Myocyte (in vitro differentiated cells): ENCODE measurements around the gene PTPRN2. TPM values are rescaled to one million over a fixed set of nuclear protein-coding genes. Genes with fewer than 3 reads are reported as not detected.

ENCODE experiments used
- DNase-seq: peaks from one replicate; pipeline ENCODE4 v3.0.0-alpha.2; 2012; ENCODE audit warnings: low read depth
- total RNA-seq: library from RNA; depleted of rRNA; stranded (reverse); fragments of >200 nt; gene quantifications from 2 replicates; pipeline ENCODE4 v1.2.3, GENCODE V29; 2014

Gene PTPRN2
- total RNA-seq, 1 donor from 2014 or later = 0.24 TPM

DNA sequence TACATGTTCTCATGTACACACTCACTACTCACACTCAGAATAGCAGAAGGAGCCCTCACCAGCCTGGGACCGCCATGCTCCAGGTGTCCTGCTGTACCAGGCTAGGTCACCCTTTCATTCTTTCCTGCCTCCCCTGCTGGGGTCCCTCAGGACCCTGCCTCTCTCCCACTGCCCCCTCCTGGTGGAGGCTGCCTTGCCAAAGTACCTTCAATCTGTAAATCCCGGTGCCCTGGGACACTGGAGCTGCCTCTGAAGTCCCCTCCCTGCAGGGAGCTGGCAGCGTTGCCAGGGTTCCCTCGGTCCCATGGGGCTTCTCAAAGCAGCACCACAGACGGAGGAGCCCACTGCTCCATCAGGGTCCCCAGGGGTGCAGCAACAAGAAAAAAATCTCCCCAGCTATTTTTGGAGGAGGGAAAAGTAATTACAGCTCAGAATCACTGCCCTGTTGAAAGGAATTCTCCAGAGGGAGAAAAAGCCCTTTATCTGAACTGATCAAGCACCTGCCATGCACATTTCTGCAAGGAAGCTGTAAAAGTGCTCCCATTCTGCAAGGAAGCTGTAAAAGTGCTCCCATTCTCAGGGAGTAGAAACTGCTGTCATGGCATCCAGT is 259.9 kb downstream of the PTPRN2 start:
- DNase-seq = no peak

- no peak for DNase-seq
These were observed 260.6 kb downstream of the PTPRN2 start for GRCh38 chr7:158327012-158327411.

DNA sequence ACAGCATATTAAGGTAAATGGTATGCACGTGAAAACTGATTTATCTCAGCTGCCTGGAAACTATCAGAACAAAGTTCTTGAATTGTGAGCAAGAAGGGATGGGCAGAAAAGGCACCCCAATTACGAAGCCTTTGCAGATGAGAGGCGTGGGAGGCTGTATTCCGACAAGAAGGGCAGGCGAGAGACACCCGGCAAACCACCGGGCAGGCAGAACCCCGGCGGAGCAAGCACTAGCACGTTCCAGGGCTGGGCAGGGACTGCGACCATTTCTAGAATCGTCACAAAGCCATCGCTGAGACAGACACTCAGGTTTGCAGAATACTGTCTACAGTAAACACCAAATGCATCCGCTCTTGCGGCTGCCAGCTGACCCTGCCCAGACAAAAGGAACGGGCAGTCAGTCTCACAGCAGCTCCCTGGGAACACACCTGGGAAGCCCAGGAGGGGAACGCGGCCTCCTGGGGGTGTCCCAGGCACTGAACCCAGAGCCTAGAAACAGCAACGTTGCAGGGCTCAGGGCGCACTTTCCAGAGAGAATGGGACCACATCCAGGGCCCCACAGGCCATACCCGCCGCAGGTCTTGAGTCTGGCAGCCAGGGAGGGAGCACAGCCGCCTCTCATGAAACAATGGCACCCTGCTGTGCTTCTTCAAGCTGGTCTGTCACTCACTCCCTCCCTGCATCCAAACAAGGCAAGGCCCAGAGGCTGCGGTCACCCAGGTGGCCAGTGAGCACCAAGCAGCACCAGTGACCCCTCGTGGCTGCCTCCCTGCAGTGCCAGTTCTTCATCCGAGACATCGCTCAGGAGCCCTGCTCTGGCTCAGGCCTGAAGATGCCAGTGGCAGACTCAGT is 261.9 kb downstream of the PTPRN2 start:
- DNase-seq = no peak

DNA sequence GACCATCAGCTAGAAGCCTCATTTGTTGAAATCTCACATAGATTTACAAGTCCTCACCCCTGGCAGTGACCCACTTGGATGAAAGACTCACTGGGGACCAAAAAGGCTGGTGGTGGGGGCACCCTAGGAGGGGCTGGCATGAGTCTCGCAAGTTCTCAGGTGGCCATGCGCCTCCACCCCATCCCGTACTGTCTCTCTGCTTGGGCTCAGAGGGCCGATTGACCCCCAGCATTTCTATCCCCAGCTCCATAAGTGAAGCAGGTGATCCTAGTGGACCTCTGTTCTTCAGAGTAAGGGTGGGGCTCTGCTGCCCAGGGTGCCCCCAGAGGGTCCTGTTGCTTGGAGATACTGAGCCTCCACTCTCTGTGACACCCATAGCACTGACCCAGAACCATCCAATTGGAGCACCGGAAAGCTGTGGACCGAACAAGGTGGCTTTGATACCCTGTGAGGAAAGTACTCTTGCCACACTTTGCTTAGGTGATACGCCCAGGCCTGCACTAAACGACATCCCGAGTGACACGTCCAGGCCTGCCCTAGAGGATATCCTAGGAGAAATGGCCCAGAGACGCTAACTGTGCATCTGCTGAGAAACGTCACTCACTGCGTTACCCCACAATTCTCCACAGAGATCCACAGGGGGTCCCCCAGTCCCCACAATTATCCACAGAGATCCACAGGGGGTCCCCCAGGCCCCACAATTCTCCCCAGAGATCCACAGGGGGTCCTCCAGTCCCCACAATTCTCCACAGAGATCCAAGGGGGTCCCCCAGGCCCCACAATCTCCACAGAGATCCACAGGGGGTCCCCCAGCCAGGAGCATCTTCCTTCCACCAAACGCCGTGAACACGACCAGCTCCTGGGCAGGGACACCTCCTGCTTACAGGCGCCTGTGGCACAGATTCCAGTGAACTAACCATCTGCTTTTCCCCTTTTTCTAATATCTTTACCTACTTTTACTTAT is 262.9 kb downstream of the PTPRN2 start:
- no peak for DNase-seq

DNA sequence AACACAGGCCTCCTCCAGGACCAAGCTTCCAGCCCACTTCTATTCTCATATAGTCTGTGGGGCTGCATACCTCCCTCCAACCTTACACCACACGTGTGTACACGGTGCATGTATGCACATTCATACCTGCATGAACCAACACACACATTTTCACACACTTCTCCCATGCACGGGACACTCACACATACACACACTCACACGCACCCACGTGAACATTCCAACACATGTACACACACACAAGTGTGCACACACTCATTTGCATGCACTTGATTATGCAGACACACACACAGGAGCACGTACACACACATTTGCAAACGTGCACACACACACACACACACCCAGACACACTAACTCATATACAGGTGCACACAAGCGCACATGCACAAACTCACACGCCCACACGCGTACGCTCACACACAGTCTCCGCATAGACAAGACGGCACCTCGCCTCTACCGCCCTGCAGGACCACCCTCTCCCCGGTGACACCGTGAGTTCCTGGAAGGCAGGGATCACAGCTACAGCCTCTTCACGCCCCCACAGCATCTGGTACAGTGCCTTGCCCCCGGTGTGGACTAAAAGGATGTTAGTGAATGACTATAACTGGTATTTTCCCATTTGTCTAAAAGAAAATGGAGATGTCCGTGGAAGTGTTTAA is 263.8 kb downstream of the PTPRN2 start:
- no peak for DNase-seq

GRCh38 chr7:158322616-158323530 is 264.8 kb downstream of the PTPRN2 start:
- DNase-seq = no peak

DNA sequence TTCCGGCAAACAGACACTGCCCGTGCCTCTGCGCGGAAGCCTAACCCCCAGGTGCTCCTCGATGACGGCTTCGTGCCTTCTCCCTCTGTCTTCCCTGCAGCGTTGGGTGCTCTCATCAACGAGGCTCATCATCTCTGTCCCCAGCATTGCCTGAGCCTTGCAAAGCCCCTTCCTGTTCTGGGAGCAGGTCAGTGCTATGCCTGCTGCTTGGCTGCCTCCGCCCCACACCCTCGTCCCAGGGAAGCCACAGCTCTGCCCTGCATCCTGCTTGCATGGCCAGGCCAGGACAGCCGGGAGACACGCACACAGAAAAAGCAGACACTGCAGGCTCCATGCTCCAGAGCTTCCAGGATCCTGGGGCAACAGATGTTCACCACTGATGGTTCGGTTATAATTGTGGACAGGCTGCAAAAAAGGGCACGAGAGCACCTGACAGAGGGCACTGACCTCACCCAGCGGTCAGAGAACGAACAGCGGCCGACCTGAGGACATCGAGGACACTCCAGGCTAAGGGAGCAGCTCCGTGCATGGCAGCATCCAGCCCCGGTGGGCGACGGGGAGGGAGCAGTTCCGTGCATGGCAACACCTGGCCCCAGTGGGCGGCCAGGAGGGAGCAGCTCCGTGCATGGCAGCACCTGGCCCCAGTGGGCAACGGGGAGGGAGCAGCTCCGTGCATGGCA is 265.5 kb downstream of the PTPRN2 start:
- DNase-seq = no peak

GRCh38 chr7:158321056-158321700 is 266.4 kb downstream of the PTPRN2 start:
- DNase-seq = no peak

DNA sequence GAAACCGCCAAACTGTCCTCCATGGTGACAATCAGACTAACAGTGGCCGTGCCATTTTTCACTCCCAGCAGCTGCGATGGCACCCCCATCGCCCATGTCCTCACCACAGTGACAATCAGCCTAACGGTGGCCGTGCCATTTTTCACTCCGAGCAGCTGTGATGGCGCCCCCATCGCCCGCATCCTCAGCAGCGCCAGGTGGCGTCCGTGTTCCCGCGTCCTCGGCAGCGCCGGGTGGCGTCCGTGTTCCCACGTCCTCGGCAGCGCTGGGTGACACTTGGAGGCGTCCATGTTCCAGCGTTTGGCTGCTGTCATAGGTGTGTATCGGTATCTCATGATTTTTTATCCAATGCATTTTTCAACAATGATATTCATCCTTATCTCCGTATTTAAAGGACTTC is 267.3 kb downstream of the PTPRN2 start:
- no peak for DNase-seq

DNA sequence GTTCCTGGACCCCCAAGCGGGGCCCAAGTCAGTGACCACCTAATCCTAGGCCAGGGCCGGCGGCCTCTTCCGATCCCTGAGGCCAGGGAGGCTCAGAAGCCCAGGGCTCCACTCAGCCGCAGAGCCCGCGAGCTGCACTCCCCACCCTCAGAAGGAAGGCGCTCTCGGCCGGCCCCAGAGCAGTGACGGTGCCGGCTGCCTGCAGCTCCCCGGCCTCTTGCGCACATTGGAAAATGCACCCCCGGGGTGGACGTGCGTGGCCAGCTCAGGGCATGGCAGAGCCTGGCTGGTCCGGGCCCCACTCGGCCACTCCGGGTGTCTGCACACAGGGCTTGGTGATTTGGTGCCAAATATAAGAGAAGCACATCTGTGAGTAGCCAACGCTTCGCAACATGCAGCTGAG is 269.1 kb downstream of the PTPRN2 start:
- DNase-seq = no peak

DNA sequence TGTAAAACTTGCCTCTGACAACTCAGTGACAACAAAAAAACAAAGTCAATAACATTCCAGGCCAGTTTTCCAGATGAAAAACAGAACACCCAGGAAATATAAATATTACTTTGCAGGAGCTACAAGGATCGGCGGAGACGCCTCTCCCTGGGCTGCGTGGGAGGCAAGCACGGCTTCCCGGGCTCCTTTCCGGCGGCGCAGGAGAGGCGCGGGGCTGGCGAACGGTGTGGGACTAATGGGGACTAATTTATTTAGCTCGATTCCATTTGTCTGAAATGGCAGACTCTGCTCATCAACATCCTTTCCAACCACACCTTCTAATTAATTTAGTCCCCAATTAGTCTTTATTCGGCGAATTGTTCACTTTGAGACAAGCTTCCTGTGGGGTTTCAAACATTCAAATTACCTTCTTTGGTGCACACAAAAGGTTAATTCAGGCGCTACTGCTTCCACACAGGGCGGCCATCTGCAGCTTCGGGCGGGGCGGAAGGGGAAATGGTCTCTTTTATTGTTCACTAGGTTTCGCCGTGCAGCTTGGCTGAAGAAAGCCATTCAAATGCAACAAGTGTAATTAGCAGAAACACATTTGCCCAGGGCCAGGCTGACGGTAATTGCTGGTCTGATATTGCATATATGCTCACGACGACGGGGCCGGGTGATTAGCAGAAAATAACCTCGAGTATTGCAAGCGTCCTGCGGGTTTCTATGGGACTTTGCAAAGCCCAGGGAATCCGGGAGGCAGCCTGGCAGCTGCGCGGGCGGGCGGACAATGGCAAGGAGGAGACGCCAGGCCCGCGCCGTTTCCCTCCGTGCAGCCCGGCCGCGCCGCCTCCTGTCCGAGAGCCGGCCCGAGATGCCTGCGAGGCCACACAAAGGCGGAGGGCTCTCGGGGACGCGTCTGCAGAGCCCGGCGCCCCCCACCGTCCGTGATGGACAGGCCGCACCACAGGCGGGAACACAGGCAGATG is 270.1 kb downstream of the PTPRN2 start:
- DNase-seq = no peak

DNA sequence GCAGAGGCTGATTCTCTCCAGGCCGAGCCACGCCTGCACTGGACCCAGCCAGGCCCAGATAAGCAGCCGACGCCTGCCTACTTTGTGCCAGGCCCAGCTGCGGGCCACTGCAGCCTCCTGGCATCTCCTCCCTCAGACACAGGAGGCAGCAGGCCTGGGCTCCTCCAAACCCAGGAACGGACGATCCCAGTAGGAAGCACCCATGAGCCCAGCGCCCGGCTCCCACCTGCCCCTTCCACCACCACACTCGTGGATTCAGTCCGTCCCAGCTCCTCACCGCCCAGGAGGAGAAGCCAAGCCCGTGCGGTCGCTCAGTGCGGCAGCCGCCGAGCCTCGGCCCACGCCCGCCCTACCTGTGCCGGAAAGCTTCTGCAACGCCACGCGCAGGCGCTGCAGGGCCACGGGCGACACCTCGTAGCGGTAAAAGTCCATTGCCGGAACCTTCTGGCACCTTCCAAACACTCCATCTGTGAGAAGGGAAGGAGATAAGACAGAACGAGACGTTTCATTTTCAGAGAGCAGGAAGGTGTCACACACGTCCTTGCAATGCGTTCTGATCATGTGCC is 271.1 kb downstream of the PTPRN2 start:
- DNase-seq = no peak

DNA sequence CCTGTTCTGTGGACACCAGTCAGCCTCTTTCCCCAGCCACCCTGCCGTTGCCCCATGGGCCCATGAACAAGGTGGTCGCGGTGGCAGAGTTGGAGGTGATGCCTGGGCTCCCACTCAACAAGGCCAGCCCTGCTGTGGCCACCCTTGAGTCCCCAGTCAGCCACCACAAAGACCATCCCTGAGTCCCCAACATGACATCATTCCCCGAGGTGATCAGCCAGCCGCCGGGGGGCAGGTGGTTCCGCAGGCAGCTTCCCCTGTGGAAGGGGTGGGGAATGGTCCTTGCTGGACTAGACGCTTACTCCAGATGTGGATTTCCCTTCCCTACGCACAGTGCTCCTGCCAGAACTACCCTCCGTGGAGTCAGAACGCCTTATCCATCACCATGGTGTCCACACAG is 271.7 kb downstream of the PTPRN2 start:
- DNase-seq = no peak

GRCh38 chr7:158315326-158315725 is 272.3 kb downstream of the PTPRN2 start:
- DNase-seq = no peak

GRCh38 chr7:158314394-158314793 is 273.2 kb downstream of the PTPRN2 start:
- no peak for DNase-seq

GRCh38 chr7:158313931-158314330 is 273.7 kb downstream of the PTPRN2 start:
- DNase-seq = no peak

DNA sequence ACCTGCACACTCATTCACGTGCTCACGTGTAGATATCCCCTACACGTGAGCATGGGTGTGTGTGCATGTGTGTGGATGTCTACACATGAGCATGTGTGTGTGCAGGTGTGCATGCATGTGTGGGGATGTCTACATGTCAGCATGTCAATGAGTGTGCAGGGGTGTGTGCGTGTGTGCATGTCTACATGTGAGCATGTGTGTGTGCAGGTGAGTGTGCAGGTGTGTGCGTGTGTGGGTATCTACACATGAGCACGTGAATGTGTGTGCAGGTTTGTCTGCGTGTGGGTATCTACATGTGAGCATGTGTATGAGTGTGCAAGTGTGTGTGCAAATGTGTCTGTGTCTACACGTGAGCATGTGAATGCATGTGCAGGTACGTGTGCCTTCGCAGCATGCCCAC is 274.8 kb downstream of the PTPRN2 start:
- no peak for DNase-seq
